Kidney epithelial cell (primary cell): ENCODE measurements around the gene ZIC2. TPM values are rescaled to one million over a fixed set of nuclear protein-coding genes. Genes with fewer than 3 reads are reported as not detected.

Experiments
- DNase-seq: peaks from one replicate; pipeline ENCODE4 v3.0.0-alpha.2; 2010; ENCODE audit warnings: low read depth
- H3K27me3 ChIP-seq: 2 replicates; pipeline ENCODE4 v1.6.0; 2011; ENCODE audit warnings: low read length; ENCODE audit not compliant: control insufficient read depth, insufficient read depth
- H3K36me3 ChIP-seq: 2 replicates; pipeline ENCODE4 v1.5.1; 2011; ENCODE audit warnings: low read length; ENCODE audit not compliant: control insufficient read depth, insufficient read depth
- H3K4me3 ChIP-seq: 2 replicates; pipeline ENCODE4 v1.5.1; 2011; ENCODE audit warnings: low read depth, mild to moderate bottlenecking, control low read depth, low read length
- CTCF ChIP-seq: IDR thresholded peaks from 2 replicates; pipeline ENCODE4 v1.5.1; 2011; ENCODE audit warnings: mild to moderate bottlenecking, moderate library complexity, low read length, control low read depth, inconsistent platforms; ENCODE audit not compliant: insufficient read depth, poor library complexity, severe bottlenecking
- total RNA-seq: library from RNA; depleted of rRNA; stranded (reverse); fragments of >200 nt; gene quantifications from 2 replicates; pipeline ENCODE4 v1.2.3, GENCODE V29; 2015

Gene ZIC2
- total RNA-seq, 1 donor from 2014 or later = not detected

DNA sequence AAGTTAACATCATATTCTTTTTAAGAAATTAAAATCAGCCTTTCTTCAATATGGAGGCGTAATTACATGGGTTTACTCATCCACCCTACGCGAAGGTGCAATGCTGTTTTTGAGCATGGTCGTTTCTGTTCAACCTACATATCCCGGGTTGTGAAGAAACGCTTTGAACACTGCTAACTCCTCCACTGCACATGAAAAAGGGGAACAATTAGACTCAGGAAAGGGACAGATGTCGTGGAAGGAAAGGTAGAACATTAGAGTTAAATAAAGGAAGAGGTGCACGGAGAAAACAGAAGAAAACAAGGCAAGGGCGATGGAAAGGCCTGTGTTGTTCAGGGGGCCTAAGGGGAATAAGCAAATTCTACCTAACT, 14.1 kb upstream of the ZIC2 start:
- no peak for DNase-seq
- Histone ChIP-seq H3K27me3 (peaks cover 66% of the 10 kb centered on the region), H3K4me3 (no peak overlapping the region), H3K36me3 (no peaks in the 10 kb centered on the region)
- no peak for TF ChIP-seq CTCF

DNA sequence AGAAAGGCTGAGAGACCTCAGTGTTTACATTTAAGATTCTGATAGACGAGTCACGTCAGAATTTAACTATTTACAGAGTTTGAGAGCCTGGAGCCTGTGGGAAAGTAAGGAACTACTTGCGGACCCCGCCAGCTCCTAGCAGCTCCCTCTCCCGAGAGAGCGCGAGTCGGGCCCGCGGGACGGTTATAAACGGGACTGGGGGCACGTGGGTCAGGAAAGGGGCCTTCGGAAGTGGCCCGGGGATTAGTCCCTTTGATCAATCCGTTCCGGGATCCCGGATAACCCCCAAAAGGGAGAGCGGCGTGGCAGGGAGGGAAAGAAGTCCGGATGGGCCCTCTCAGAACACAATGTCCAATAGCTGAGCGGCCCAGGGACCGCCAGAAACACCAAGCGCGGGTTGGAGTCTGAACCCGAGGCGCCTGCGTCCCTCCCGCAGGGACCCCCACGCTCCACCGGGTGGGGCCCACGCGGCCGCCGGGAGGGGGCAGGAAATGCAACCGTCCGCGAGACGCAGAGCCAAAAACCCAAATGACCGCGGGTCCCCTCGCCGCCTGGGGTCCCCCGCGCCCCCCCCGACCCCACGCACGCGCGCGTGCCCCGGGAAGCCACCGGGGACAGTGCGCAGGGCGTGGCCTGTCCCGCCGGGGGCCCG, 13.6 kb upstream of the ZIC2 start:
- Histone ChIP-seq H3K4me3 (no peak overlapping the region), H3K36me3 (no peaks in the 10 kb centered on the region), H3K27me3 (peaks cover 68% of the 10 kb centered on the region)
- TF ChIP-seq CTCF = no peak
- DNase-seq = no peak

DNA sequence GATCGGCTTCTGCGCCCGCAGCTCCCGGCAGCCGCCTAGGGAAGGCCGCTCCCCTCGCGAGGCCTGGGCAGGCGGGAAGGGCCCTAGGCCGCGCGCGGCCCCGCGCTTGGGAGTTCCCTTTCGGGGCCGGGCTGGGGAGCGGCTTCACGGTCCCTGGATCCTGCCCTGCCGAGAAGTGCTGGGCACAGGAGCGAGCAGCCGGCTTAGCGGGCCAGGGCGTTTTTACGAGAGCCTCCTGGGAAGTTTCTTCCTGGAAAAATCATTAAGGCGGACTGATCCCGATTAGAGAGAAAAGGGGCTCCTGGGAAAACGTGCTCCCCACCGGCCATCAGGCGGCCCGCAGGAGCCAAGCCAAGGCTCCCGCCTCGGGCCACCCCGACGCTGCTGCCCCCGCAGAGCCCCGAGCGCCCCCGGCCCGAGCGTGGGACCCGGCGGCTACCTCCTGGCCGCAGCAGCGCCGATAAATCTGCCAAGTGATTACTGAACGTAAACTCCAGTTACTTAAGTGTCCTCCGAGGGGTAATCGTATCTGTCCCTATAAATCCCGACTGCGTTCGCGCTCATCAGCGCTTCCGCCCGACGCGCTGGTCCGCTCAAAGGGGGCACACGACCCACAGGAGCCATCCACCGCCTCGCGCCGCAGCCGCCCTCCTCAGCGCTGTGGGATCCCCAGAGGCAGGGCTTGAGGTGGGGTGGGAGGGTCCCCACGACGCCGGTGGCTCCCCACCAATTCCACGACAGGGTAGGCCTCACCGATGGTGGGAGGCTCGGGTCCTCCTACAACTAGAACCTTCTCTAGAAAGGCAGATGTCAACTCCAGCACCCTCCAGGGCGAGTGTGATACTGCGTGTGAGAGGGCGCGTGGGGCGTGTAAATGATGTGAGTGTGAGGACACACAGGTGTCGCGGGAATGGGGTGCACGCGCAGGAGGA, 12.8 kb upstream of the ZIC2 start:
- no peak for TF ChIP-seq CTCF
- Histone ChIP-seq H3K4me3 (no peak overlapping the region), H3K36me3 (no peaks in the 10 kb centered on the region), H3K27me3 (peaks cover 72% of the 10 kb centered on the region)
- DNase-seq = no peak

- Histone ChIP-seq H3K36me3 (no peaks in the 10 kb centered on the region), H3K27me3 (peaks cover 72% of the 10 kb centered on the region), H3K4me3 (no peak overlapping the region)
- no peak for TF ChIP-seq CTCF
- no peak for DNase-seq
Measured at GRCh38 chr13:99969453-99969918, 12.1 kb upstream of the ZIC2 start.

- DNase-seq = no peak
- TF ChIP-seq CTCF = no peak
- H3K27me3 ChIP-seq = peaks cover 78% of the 10 kb centered on the region
- no peaks in the 10 kb centered on the region for H3K36me3 ChIP-seq
- no peak overlapping the region for H3K4me3 ChIP-seq
Measured at GRCh38 chr13:99969919-99970650, 11.5 kb upstream of the ZIC2 start.
